ENCODE data around the gene PPP1CC.

Gene PPP1CC

GRCh38 chr12:110687396-110688169 lies 55.1 kb downstream of the PPP1CC start:
- DNase-seq (ENCODE audit: low read depth) = no peak

GRCh38 chr12:110686294-110686903 lies 56.3 kb downstream of the PPP1CC start:
- no peak for DNase-seq (ENCODE audit: low read depth)

- no peak for DNase-seq (ENCODE audit: low read depth)
Measured at GRCh38 chr12:110684312-110684836, 58.3 kb downstream of the PPP1CC start.

- DNase-seq (ENCODE audit: low read depth) = no peak
Measured at GRCh38 chr12:110683888-110684287, 58.8 kb downstream of the PPP1CC start.

GRCh38 chr12:110680032-110680431 lies 62.7 kb downstream of the PPP1CC start:
- DNase-seq (ENCODE audit: low read depth) = no peak

GRCh38 chr12:110679201-110679600 lies 63.5 kb downstream of the PPP1CC start:
- DNase-seq (ENCODE audit: low read depth) = no peak

GRCh38 chr12:110677982-110678381 lies 64.7 kb downstream of the PPP1CC start:
- DNase-seq (ENCODE audit: low read depth) = no peak

GRCh38 chr12:110677206-110677911 lies 65.3 kb downstream of the PPP1CC start:
- DNase-seq (ENCODE audit: low read depth) = no peak

GRCh38 chr12:110676171-110676570 lies 66.5 kb downstream of the PPP1CC start:
- no peak for DNase-seq (ENCODE audit: low read depth)

GRCh38 chr12:110670161-110670701 lies 72.5 kb downstream of the PPP1CC start:
- DNase-seq (ENCODE audit: low read depth) = peak; percentile 31
